ES-I3 (cell line): ENCODE results near the gene GALNT17.

Source experiments
- H3K36me3 ChIP-seq: 2 replicates; pipeline ENCODE4 v1.6.1; 2013; ENCODE audit warnings: mild to moderate bottlenecking, low read length, control low read depth, moderate library complexity; ENCODE audit not compliant: insufficient read depth
- H3K4me1 ChIP-seq: 2 replicates; pipeline ENCODE4 v1.6.1; 2013; ENCODE audit warnings: mild to moderate bottlenecking, control low read depth, low read length; ENCODE audit not compliant: insufficient read depth
- H3K9ac ChIP-seq: 2 replicates; pipeline ENCODE4 v1.6.1; 2013; ENCODE audit warnings: low read depth, mild to moderate bottlenecking, low read length, moderate library complexity
- H3K9me3 ChIP-seq: 2 replicates; pipeline ENCODE4 v1.6.1; 2013; ENCODE audit warnings: mild to moderate bottlenecking, low read length, moderate library complexity; ENCODE audit not compliant: control insufficient read depth, insufficient read depth

Gene GALNT17

DNA sequence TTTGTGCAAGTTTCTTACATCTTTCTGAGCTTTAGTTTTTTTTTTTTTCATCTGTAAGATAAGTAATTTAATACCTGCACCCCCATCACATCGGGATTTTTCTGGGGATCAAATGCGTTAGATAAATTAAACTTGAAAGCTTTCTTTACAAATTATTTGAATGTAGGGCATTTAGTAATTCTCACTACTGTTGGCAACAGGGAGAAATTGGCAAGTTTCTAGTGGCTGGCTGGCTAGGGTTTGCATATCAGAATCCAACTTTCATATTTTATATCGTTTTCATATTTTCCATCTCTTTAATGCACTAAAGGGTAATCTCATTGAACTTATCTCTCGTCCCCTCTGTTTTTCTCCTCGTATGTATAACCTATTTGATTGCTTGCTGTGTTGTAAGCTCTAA is 412.9 kb downstream of the GALNT17 start:
- no peaks in the 10 kb centered on the region; the same call in 1 of the 2 replicates for H3K9me3 ChIP-seq

DNA sequence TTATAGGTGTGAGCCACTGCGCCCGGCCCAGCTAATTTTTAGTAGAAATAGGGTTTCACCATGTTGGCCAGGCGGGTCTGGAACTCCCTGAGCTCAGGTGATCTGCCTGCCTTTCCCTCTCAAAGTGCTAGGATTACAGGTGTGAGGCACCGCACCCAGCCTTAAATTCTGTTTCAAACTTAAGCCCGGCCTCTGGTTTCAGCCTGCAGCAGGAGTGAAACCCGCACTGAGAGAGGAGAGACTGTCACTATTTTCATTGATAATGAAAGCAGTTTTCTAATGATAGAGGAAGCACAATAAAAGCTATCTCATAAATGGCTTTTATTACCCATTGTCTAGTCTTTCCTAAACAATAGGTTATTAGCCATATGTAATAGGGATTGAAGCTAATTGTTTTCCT is 415.5 kb downstream of the GALNT17 start:
- Histone ChIP-seq H3K4me1 (no peaks in the 10 kb centered on the region), H3K36me3 (no peaks in the 10 kb centered on the region), H3K9me3 (no peaks in the 10 kb centered on the region; the same call in 1 of the 2 replicates), H3K9ac (no peak overlapping the region)

More for the DNA sequence above, 412.9 kb downstream of the GALNT17 start:
- Histone ChIP-seq H3K9ac (no peak overlapping the region), H3K36me3 (no peaks in the 10 kb centered on the region), H3K4me1 (no peaks in the 10 kb centered on the region)

DNA sequence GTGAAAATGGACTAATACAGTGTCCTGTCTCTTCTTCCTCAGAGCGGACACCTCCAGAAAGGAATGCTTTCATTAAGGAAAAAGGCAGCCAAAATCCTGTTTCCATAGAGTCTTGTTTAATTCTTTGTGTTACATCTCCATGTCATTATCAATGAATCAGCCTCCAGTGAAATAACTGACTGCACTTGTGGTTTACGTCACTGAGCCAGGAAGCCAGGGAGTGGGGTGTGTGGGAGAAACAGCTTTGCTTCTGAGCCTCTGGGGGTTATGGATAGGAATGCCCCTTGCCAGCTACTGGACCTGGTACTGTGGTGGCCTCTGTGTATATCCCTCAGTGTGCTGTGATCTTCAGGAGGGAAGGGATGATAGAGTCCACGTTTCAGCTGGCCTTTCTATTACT is 416.8 kb downstream of the GALNT17 start:
- Histone ChIP-seq H3K4me1 (no peaks in the 10 kb centered on the region), H3K9me3 (no peaks in the 10 kb centered on the region; the same call in 1 of the 2 replicates), H3K9ac (no peak overlapping the region), H3K36me3 (no peaks in the 10 kb centered on the region)

DNA sequence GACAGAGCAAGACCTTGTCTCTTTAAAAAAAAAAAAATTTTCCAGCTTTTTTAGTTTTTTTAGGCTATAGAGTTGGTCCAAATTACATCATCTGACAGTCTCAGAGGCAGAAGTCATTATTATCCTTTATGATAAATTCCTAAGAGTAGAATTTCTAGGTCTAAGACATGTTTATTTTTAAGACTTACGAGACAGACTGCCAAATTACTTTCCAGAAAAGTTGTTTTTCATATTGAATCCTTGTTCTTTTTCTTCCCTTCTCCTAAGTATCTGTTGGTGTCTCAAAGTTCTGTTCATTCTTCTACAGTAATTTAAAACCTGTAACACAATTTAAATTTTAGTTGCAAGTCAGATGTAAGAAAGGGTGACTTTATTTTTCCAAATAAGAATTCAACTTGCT is 421.4 kb downstream of the GALNT17 start:
- H3K9me3 ChIP-seq = no peaks in the 10 kb centered on the region; the same call in 1 of the 2 replicates
- no peak overlapping the region for H3K9ac ChIP-seq

DNA sequence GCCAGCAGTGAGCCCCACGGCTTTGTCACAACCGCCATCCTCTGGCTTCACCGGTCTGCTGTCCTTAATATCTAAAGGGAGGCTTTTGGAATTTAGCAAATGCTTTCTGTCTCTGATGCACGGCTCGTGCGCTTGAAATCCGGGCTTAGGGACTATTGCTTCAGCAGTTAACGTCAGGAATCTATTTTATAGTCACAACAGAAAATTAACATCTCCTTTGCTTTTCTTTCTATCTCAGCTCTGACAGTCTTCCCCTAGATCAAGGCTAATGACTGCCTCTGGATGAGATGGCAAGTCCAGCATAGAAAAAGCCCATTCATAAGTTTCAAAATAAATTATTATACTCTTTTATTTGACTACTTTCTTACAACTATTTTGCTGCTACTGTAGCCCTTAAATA is 423.8 kb downstream of the GALNT17 start:
- Histone ChIP-seq H3K9me3 (no peaks in the 10 kb centered on the region; the same call in 1 of the 2 replicates), H3K9ac (no peak overlapping the region), H3K36me3 (no peaks in the 10 kb centered on the region; the same call in 1 of the 2 replicates), H3K4me1 (peaks cover 17% of the 10 kb centered on the region)

More for the DNA sequence above, 421.4 kb downstream of the GALNT17 start:
- no peaks in the 10 kb centered on the region; the same call in 1 of the 2 replicates for H3K36me3 ChIP-seq
- H3K4me1 ChIP-seq = peaks cover 4% of the 10 kb centered on the region; the same call in 1 of the 2 replicates

DNA sequence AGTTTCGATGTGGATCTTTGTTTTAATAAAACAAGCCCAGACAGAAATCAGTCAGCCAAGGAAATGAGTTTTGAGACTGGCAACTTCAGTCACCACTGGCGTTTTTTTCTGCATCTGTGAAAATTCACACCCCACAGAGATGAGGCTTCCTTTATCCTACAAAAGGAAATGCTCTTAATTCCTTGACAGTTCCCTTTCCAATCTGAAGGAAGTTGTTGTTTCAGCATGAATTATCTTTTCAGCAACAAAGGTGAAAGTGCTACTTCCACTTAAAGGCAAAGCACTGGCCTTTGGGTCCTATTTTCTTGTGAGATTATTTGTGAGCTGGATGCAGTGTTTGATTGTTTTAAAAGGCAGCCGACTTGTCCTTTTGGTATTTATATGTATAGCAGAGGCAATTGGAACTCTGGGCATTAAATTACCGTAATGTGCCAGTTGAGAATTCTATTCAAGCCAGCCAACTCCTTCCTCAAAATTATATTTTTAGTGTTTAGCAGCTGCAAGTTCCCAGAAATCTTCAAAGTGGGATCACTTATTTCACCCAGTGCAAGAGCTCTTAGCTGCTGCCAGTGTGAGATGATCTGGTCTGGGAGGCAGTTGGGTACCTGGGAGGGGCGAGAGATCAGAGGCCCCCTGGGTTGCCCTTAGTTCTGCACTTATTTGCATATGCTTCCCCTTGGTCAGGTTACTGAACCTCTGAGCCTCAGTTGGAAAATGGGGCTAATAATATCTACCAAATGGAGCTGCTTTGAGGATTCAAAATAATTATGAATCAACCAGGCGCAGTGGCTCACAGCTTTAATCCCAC is 427.1 kb downstream of the GALNT17 start:
- no peak overlapping the region for H3K9ac ChIP-seq
- H3K4me1 ChIP-seq = peaks cover 17% of the 10 kb centered on the region
- H3K36me3 ChIP-seq = no peaks in the 10 kb centered on the region; the same call in 1 of the 2 replicates
- no peaks in the 10 kb centered on the region; the same call in 1 of the 2 replicates for H3K9me3 ChIP-seq

DNA sequence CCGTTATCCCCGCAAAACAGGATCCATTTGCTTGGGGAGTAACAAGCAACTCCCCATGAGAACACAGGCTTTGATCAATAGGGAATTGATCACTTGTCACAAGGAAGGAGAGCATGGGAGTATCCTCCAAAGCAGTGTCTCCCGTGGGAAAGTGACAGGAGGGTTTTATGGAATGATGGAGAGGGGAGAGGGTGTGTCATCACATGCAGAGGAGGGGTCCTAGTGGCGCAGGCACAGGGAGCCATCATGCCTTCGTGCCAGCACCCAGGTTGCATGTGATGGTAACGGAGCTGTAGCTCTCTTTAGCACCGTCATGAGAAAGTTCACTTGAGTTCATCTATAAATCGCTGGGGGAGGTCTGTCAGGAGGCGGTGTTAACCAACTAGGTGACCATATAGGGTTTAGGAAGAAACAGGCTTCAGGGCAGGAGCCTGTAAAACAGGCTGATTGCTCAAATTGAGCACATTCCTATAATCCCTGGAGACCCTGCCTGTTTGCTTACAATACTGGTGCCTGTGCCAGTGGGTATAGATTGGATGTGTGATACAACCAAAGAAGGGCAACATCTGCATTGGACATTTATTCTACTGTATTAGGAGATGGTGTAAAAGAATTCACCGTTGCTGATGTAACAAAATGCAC is 428.5 kb downstream of the GALNT17 start:
- Histone ChIP-seq H3K9me3 (no peaks in the 10 kb centered on the region), H3K9ac (no peak overlapping the region), H3K4me1 (peaks cover 17% of the 10 kb centered on the region), H3K36me3 (no peaks in the 10 kb centered on the region)

DNA sequence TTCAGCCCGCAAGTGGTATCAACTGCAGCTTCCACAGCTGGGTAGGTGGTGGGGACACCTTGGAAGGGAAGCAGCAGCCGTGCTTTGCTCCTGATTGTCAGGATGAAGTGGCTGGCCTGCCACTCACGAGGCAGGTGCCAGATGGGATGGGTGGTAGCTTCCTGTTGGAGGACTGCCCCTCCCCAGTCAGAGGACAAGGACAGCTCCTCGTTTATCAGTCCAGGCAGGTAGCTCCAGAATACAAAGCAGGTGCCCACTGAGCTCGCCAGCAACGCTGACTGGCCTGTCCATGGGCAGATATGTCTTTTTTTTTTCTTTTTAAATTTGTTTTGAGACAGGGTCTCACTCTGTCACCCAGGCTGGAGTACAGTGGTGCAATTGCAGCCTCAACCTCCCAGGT is 431.3 kb downstream of the GALNT17 start:
- H3K4me1 ChIP-seq = peaks cover 13% of the 10 kb centered on the region
- H3K36me3 ChIP-seq = no peaks in the 10 kb centered on the region
- H3K9ac ChIP-seq = no peak overlapping the region
- H3K9me3 ChIP-seq = no peaks in the 10 kb centered on the region

DNA sequence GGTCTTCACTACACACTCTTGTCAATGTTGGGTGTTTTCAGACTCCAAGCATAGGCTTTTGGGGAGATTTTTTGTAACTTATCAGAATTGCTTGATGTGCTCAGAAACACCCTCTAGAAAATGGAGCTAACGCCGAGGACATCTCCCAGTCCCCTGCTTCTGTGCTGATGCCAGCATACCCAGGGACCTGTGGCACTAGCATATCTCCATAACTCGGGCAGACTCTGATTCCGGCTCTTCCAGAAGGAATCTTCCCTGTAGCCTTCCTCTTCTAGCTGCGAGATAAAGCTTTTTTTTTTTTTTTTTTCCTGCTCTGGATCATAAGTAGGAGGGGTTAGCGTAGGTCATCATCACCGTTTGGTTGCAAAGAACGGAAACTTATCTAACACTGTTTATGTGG is 434.4 kb downstream of the GALNT17 start:
- no peaks in the 10 kb centered on the region for H3K36me3 ChIP-seq
- H3K9ac ChIP-seq = no peak overlapping the region
- H3K4me1 ChIP-seq = no peaks in the 10 kb centered on the region
- H3K9me3 ChIP-seq = no peaks in the 10 kb centered on the region

DNA sequence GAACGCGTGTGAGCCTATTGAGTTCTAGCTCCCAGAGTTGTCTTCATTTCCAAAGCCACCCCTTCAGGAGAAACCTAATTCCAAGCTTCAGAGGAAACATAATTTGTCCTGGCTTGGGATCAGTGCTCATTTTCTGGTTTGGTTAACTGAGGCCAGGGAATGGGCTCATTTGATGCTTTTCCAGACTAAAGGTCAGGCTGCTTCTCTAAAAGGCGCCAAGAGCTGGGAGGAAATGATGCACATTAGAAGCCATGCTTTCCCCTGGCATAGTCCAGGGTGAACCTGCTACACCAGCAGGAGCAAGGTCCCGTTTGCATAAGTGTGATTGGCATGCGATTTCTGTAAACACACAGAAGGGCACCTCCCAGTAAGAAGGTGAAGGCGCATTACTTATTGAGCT is 435.0 kb downstream of the GALNT17 start:
- Histone ChIP-seq H3K36me3 (no peaks in the 10 kb centered on the region), H3K4me1 (no peaks in the 10 kb centered on the region), H3K9ac (no peak overlapping the region), H3K9me3 (no peaks in the 10 kb centered on the region)

DNA sequence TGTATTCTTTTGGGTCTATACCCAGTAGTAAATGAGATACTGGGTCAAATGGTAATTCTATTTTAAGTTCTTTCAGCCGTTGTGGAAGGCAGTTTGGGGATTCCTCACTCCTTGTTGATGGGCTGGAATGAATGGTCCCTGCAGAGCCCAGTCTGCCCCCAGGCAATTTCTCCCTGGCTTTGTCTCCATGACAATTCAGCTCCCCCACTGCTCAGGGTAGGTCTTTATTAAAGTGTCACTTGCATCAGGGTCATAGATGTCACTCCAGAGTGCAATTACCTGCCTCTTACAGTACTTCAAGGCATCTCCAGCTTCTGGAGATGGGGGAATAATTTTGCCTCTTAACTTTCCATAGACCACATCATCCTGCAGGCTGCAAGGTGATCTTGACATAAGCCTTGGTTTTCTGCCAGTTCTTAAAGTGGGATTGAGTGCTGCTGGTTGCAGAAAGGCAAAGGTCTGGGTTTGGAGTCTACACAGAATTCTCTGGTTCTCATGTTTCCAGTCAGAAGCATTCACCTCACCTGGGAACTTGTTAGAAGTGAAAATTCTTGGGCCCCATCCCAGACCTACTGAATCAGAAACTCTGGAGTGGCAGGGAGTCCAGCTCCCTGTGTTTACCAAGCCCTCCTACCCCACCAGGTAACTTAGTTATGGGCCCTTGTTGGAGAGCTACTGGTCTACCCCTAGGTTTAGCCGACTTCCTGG is 442.4 kb downstream of the GALNT17 start:
- H3K36me3 ChIP-seq = no peaks in the 10 kb centered on the region
- H3K9me3 ChIP-seq = no peaks in the 10 kb centered on the region
- H3K4me1 ChIP-seq = peaks cover 9% of the 10 kb centered on the region
- H3K9ac ChIP-seq = no peak overlapping the region

DNA sequence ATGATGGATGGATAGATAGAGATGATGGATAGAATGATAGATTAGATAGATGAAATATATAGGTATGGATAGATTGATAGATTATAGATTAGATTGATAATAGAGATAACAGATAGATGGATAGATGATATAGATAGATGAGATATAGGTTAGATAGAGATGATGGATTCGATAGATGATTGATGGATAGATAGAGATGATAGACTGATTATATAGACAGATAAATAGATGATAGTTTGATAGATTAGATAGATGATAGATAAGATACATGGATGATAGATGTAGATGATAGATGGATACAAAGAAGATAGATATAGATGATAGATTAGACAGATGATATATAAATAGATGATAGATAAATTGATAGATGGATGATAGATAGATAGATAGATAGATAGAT is 448.1 kb downstream of the GALNT17 start:
- Histone ChIP-seq H3K4me1 (no peaks in the 10 kb centered on the region), H3K9ac (no peak overlapping the region)

DNA sequence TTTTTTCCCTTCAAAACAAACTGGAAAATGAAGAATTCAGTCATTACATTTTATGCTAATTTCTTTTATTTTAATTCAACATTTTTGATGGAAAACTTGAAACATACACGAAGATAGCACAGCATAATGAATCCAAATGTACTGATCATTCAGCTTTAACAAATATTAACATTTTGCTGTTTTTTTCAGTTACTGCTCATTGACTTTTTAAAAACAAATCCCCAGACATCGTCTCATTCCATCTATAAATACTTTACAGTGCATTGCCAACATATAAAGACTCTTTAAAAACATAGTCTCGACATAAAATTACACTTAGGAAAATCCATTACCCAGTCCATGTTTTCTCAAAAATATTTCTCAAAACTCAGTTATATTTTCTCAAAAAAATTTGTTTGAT is 452.3 kb downstream of the GALNT17 start:
- Histone ChIP-seq H3K9ac (no peak overlapping the region), H3K9me3 (peaks cover 4% of the 10 kb centered on the region; the same call in 1 of the 2 replicates), H3K36me3 (no peaks in the 10 kb centered on the region), H3K4me1 (no peaks in the 10 kb centered on the region)

More for the DNA sequence above, 448.1 kb downstream of the GALNT17 start:
- H3K9me3 ChIP-seq = no peaks in the 10 kb centered on the region
- no peaks in the 10 kb centered on the region for H3K36me3 ChIP-seq

DNA sequence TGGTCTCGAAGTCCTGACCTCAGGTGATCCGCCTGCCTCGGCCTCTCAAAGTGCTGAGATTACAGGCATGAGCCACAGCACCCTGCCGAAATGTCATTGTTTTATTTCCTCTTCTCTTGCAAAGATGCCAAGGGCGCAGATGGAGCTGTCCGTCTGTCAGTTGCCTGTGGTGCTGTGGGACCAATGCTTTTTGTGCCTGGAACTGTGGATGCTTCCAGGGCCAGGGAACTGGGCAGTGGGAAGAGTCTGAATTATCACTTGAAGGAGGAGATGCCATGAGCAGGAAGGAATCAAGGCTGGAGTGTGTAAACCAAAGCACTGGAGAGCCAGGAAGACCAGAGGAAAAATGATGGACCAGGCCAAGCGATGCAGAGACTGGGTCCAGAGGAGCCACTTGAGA is 459.9 kb downstream of the GALNT17 start:
- H3K9me3 ChIP-seq = peaks cover 4% of the 10 kb centered on the region; the same call in 1 of the 2 replicates
- no peaks in the 10 kb centered on the region for H3K4me1 ChIP-seq
- no peak overlapping the region for H3K9ac ChIP-seq
- no peaks in the 10 kb centered on the region for H3K36me3 ChIP-seq
